Left ventricle myocardium inferior (tissue), 1 donor: ENCODE data around the gene ZNF724. TPM values are rescaled to one million over a fixed set of nuclear protein-coding genes. Genes with fewer than 3 reads are reported as not detected.

ENCODE experiments used
- DNase-seq: peaks from one replicate; pipeline ENCODE4 v3.0.0-alpha.2; 2020
- H3K27ac ChIP-seq: fragments of 200-600 bp; replicated peaks from 2 replicates; pipeline ENCODE4 v1.8.0; 2021
- H3K27me3 ChIP-seq: fragments of 200-600 bp; 2 replicates; pipeline ENCODE4 v1.8.0; 2021; ENCODE audit warnings: low read depth
- H3K36me3 ChIP-seq: fragments of 200-600 bp; 2 replicates; pipeline ENCODE4 v1.8.0; 2021
- H3K4me1 ChIP-seq: fragments of 200-600 bp; 2 replicates; pipeline ENCODE4 v1.8.0; 2021
- H3K4me3 ChIP-seq: fragments of 200-600 bp; 2 replicates; pipeline ENCODE4 v1.8.0; 2021; ENCODE audit warnings: mild to moderate bottlenecking, moderate library complexity
- H3K9me3 ChIP-seq: fragments of 200-600 bp; replicated peaks from 2 replicates; pipeline ENCODE4 v1.8.0; 2021
- intact Hi-C: fragments of 100-400 bp; cut with micrococcal nuclease; formaldehyde crosslinking; loops from one replicate; pipeline ENCODE4 v1.11.0; 2022
- total RNA-seq: library from RNA; stranded (reverse); fragmentation: NEBNext Ultra II Directional; extraction: Animal tissue kit (Norgen Biotek cat#: 25700); gene quantifications from one replicate; pipeline ENCODE4 v1.2.1, GENCODE V29; 2021
- TF ChIP-seq, protein P1 (sequence below): fragments of 200-600 bp; IDR thresholded peaks from 2 replicates; pipeline ENCODE4 v1.8.0; 2021; ENCODE audit warnings: antibody characterized with exemption, mild to moderate bottlenecking, borderline replicate concordance
- donor health status: DM: no; HTN: yes; CAD: no; lungs with severe emphysema.

The ZNF724 gene
- total RNA-seq, 1 donor from 2014 or later: 1.9 TPM

DNA sequence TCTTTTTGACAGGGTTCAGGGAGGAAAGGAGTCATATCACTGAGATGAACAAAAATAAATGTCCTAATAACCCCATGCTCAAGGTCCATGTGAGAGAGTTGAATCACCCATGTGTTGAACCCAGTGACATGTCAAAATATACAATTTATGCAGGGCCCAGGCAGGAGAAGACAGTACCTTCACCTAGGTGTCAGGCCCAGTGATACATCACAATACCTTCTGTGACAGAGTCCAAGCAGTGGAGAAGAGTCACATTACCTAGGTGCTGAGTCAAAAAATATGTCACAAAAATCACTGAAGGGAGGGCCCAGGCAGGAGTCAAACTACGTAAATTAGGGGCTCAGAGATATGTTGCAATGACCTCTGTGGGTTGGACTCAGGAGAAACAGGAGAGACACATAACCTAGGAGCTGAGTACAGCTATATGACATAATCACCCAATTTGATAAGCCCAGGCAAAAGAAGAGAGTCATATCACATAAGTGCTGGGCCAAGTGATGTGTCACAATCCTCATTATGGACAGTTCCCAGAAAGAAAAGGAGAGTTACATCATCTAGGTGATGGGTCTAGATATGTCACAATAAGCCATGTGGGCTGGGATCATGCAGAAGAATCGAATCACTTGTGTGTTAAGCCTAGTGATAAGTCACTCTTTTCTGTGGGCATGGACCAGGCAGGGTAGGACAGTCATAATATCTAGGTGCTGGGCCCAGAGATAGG lies 13.8 kb upstream of the ZNF724 start:
- DNase-seq: no peak
- Histone ChIP-seq H3K4me3 (no peak overlapping the region), H3K4me1 (no peaks in the 10 kb centered on the region), H3K36me3 (peaks cover 50% of the 10 kb centered on the region), H3K27me3 (no peaks in the 10 kb centered on the region), H3K27ac (no peak overlapping the region), H3K9me3 (no peaks in the 10 kb centered on the region)
- TF ChIP-seq, protein P1, sequence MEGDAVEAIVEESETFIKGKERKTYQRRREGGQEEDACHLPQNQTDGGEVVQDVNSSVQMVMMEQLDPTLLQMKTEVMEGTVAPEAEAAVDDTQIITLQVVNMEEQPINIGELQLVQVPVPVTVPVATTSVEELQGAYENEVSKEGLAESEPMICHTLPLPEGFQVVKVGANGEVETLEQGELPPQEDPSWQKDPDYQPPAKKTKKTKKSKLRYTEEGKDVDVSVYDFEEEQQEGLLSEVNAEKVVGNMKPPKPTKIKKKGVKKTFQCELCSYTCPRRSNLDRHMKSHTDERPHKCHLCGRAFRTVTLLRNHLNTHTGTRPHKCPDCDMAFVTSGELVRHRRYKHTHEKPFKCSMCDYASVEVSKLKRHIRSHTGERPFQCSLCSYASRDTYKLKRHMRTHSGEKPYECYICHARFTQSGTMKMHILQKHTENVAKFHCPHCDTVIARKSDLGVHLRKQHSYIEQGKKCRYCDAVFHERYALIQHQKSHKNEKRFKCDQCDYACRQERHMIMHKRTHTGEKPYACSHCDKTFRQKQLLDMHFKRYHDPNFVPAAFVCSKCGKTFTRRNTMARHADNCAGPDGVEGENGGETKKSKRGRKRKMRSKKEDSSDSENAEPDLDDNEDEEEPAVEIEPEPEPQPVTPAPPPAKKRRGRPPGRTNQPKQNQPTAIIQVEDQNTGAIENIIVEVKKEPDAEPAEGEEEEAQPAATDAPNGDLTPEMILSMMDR: no peak
- intact Hi-C loops: no loop called here

DNA sequence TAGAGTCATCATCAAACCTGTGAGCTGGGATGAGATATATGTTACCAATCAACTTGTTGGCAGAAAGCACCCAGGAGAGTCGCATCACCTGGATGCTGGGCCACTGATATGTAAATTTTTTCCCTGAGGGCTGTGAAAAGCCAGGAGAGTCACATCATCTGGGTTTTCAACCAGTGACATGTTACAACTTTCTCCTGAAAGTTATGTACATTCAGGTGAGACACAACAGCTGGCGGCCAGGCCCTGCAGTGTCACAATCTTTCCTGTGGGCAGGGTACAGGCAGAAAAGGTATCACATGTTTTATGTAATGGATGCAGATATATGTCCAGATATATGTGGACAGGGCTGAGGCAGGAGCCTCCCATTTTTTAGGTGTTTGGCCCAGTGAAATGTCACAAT lies 13.2 kb upstream of the ZNF724 start:
- TF ChIP-seq, protein P1: no peak
- Histone ChIP-seq H3K36me3 (peaks cover 51% of the 10 kb centered on the region), H3K4me3 (no peak overlapping the region), H3K4me1 (no peaks in the 10 kb centered on the region), H3K9me3 (no peaks in the 10 kb centered on the region), H3K27me3 (no peaks in the 10 kb centered on the region), H3K27ac (no peak overlapping the region)
- intact Hi-C loops: no loop called here
- no peak for DNase-seq

- intact Hi-C loops: no loop called here
- Histone ChIP-seq H3K27ac (no peak overlapping the region), H3K36me3 (peaks cover 48% of the 10 kb centered on the region), H3K27me3 (no peaks in the 10 kb centered on the region), H3K9me3 (no peaks in the 10 kb centered on the region), H3K4me3 (no peak overlapping the region), H3K4me1 (no peaks in the 10 kb centered on the region)
- DNase-seq: no peak
- TF ChIP-seq, protein P1: no peak
Observed at GRCh38 chr19:23262920-23263319, 12.7 kb upstream of the ZNF724 start.

DNA sequence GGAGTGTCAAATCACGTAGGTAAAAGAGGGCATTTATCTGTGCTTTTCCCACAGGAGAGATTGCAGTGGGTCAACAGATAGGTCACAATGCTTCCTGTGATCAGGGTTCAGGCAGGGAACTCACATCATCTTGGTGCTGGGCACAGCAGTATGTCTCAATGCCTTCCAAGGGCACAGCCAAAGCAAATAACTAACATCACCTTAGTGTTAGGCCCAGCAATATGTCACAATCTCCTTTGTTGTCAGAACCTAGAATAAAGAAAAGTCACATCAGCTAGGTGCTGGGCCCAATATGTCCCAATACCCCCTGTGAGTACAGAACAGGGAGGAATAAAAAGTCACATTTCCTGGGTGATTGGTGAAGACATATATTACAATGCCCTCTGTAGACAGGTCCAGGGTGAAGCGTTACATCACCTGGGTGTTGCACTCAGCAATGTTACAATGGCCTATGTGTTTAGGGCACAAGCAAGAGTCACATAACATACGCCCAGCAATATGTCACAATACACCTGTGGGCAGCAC lies 11.4 kb upstream of the ZNF724 start:
- no peak overlapping the region for H3K27ac ChIP-seq
- H3K4me3 ChIP-seq: no peak overlapping the region
- TF ChIP-seq, protein P1: no peak
- H3K9me3 ChIP-seq: no peaks in the 10 kb centered on the region
- DNase-seq: no peak
- no peaks in the 10 kb centered on the region for H3K27me3 ChIP-seq
- intact Hi-C loops: no loop called here
- H3K4me1 ChIP-seq: no peaks in the 10 kb centered on the region
- H3K36me3 ChIP-seq: peaks cover 38% of the 10 kb centered on the region

DNA sequence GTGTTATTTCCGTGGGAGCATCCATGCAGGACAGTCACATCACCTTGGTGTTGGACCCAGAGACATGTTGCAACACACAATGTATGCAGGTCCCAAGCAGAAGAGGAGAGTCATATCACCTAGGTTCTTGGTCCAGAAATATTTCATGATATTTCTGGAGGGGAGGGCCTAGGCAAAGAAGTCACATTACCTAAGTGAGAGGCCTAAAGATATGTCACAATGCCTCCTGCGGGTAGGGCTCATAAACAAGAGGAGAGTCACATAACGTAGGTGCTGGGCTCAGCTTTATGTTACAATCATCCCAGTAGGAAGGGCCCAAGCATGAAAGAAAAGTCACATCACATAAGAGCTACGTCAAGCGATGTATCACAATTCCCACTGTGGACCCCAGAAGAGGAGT lies 10.8 kb upstream of the ZNF724 start:
- no peaks in the 10 kb centered on the region for H3K4me1 ChIP-seq
- no peak overlapping the region for H3K27ac ChIP-seq
- no peak for DNase-seq
- TF ChIP-seq, protein P1: no peak
- H3K9me3 ChIP-seq: no peaks in the 10 kb centered on the region
- no peak overlapping the region for H3K4me3 ChIP-seq
- H3K27me3 ChIP-seq: no peaks in the 10 kb centered on the region
- intact Hi-C loops: no loop called here
- peaks cover 33% of the 10 kb centered on the region for H3K36me3 ChIP-seq
